Prostate gland (tissue), 1 donor: Measurements from ENCODE around the gene WWOX.

Experiments
- POLR2A ChIP-seq: fragments of 450-650 bp; IDR thresholded peaks from one replicate; pipeline ENCODE4 v1.6.1; 2016; ENCODE audit warnings: antibody characterized with exemption, mild to moderate bottlenecking
- POLR2AphosphoS5 ChIP-seq: sonication (generic); formaldehyde crosslinking; IDR thresholded peaks from one replicate; pipeline ENCODE4 v1.6.1; 2017; ENCODE audit warnings: antibody characterized with exemption

DNA sequence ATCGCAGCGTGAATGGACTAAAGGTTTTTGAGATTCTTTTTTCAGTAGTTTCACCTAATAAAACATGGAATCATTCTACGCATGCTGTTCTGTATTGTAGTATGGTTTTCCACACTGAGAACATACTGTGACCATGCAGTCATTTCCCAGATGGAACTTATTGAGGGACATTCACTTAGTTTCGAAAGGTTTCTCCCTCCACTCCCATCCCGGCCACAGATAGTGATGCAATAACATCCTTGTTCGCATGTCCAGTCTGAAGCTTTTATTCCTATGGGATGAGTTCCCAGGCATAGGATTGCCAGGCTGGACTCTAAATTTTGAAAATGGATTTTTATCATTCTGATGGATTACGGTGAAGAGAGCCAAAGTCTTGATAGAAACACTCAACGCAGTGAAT, 420.4 kb downstream of the WWOX start:
- TF ChIP-seq POLR2AphosphoS5 = no peak
- no peak for TF ChIP-seq POLR2A
